Stimulated activated CD8-positive, alpha-beta memory T cell treated with anti-CD3 and anti-CD28 coated beads, Interleukin-2, amount 100 ng/mL, for 48 hours (primary cell): ENCODE data around the gene DRG2.

ENCODE experiments used
- DNase-seq, 2 donors: peaks; one replicate each; pipeline ENCODE4 v3.0.0-alpha.2; 2020; ENCODE audit warnings: low read depth in 2 of 2

DRG2 gene

GRCh38 chr17:18143044-18143936 lies 55.5 kb downstream of the DRG2 start:
- DNase-seq: no peak

- no peak for DNase-seq
These were observed 56.5 kb downstream of the DRG2 start for GRCh38 chr17:18144261-18144660.

GRCh38 chr17:18144855-18145254 lies 57.1 kb downstream of the DRG2 start:
- no peak for DNase-seq

- DNase-seq: no peak
These were observed 58.1 kb downstream of the DRG2 start for GRCh38 chr17:18145811-18146210.

DNA sequence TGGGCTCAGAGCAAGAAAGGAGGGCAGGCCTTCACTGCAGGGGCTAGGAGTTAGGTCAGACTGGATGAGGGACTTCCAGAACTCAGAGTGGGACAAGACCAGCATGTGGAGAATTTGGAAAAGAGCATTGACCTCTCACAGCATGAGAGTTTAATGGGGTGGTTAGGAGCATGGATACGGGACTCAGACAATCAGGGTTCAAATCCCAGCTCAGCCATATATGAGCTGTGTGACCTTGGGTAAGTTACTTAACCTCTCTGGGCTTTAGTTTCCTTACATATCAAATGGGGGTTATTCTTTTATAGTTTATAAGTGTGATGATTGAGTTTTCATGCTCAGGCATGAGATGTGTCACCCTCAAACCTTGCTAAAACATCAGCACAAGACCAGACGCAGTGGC lies 58.5 kb downstream of the DRG2 start:
- DNase-seq: no peak

GRCh38 chr17:18146980-18147379 lies 59.2 kb downstream of the DRG2 start:
- no peak for DNase-seq

GRCh38 chr17:18148586-18148985 lies 60.8 kb downstream of the DRG2 start:
- DNase-seq: no peak

- DNase-seq: no peak
These were observed 63.5 kb downstream of the DRG2 start for GRCh38 chr17:18151290-18151689.

DNA sequence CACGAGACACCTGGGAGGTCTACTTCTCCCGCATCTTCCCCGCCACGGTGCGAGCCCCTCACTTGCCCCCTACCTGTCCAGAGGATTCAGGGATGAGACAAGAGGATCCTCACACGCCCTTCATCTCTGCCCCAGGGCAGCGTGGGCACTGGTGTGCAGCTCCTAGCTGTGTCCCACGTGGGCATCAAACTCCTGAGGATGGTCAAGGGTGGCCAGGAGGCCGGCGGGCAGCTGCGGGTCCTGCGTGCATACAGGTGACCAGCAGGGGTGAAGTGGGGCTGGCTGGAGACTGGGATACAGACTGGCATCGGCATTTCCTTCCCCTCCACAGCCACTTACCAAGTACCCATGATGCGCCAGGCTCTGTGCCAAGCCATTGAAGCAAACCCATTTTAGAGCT lies 67.4 kb downstream of the DRG2 start:
- DNase-seq: no peak

- DNase-seq: no peak
These were observed 68.6 kb downstream of the DRG2 start for GRCh38 chr17:18156171-18156975.

GRCh38 chr17:18156976-18157280 lies 69.2 kb downstream of the DRG2 start:
- no peak for DNase-seq
